HG03108 (cell line): ENCODE measurements around the gene CFAP251.
A peak's percentile ranks its signal among the peaks of the same experiment; 100 is the strongest.
"Not testable (repeated sequence)": the region's sequence is repeated elsewhere in the genome, so short reads cannot be mapped to it uniquely, and the experiment has no call there.

ENCODE experiments used
- ATAC-seq: cut with Tn5 transposase; IDR thresholded peaks from one replicate; pipeline ENCODE4 v1.9.1; 2021; ENCODE audit warnings: moderate library complexity; ENCODE audit not compliant: unreplicated experiment

Gene CFAP251

DNA sequence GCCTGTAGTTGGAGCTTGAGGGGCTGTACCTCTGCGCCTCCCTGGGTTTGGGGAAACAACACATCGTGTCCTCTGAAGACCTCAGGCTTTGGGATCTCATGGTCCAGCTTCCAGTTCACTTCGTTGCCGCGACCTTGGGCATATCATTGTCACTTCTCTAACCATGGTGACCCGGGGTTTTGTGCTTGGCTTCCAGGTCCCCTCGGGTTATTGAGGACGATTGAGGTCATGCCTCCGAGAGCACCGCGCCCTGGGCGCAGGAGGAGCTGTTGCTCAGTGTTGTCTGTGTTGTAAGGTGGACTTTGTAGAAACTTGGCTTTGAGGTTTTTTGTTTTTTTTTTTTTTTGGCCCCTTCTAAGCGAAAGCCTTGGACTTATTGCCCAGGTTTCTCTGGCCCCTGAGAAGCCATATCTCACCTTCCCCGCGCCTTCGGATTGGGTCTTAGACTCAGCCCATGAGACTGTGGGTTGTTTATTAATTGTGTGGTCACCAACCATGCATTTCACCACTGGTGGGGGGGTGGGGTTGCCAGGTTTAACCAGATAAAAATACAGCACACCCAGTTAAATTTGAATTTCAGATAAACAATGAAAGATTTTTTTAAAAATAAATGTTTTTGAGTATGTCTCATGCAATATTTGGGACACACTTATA lies 105.9 kb downstream of the CFAP251 start:
- ATAC-seq, result no peak

DNA sequence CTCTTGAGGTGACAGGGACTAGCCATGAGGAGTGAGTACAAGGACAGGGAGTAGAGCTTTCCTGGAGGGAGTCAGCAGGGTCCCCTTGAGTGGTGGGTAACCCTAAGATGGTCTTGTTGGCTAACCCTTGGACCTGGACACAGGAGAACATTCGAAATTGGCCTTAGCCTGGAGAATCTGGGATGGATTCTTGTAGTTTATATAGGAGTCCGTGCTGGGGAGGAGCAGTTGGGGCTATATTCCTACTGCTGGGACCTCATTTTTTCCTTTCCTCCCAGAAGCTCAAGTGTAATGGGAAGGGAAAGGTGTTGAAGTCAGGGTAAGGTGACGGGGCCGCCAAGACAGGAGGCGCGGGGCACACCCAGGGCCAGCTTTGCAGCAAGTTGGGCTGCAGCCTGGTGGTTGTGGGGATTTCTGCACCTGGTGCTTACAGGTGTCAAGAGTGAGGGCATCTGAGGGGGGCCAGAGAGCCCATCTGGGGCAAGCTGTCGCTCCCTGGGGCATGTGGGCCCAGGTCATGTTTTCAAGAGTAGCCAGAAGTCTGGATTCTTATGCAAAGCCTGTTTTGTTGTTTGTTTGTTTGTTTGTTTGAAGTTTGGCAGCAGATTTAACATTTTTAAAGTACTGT lies 108.4 kb downstream of the CFAP251 start:
- ATAC-seq, result no peak

- ATAC-seq, result no peak
These were observed 109.9 kb downstream of the CFAP251 start for GRCh38 chr12:122028165-122028904.

- peak; percentile 37 for ATAC-seq
These were observed 110.6 kb downstream of the CFAP251 start for GRCh38 chr12:122028905-122029560.

DNA sequence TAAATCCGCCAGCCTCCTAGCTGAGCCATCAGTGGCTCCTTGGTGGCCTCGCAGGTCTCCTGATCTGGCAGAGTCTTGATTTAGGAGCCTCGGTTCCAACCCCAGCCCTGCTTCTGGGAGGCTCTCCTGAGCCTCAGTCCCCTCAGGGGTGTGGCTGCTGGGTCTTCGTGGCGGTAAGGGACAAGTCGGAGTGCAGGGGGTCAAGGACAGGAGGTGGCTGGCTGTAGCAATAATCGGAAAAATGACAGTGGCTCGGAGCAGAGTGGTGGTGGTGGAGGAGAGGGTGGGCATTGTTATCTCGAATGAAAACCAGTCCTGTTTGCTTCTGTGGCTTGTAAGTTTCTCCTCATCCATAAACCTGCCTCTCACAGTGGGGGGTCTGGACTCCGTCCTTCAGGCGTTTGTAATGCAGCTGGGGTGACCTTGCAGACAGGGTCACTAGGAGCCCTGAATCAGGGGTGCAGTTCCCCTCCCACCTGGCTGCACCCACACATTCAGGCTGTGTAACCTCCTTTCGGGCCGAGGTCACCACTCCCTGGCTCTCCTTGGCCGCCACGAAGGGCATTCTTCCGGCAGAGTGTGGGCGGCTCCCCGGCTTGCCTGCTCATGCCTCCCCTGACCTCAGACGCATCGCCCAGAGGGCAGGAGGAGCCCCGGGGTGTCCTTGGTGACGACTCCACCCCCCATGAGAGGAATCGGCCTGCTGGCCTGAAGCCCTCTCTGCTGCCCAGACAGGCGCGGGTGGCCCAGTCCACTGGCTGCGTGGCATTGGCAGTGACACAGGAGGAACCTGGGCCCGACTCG lies 111.4 kb downstream of the CFAP251 start:
- no peak for ATAC-seq

DNA sequence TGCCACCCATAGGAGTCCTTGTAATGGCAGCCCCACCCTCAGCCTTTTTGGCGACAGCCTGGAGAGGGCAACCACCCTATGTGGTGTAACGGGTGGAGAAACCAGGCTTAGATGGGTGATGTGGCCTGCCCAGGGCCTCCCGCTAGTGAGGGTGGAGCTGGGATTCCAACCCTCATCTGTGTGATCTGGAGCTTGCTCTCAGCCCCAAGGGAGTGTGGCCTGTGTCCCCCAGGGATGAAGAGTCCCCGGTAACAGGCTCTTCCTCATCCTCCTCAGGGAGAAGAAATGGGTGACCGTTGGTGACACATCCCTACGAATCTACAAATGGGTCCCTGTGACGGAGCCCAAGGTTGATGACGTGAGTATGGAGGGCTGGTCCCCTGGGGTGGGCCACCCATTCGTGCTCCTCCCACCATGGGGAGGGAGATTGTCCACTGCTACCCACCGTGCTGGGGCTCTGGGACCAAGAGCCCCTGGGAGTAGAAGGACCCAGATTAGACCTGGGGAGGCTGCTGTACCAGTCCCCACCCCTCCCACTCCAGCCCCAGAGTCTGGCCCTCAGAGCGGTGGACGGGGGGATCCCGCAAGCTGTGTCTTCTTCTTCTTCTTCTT lies 112.1 kb downstream of the CFAP251 start:
- ATAC-seq, result no peak

- no peak for ATAC-seq
These were observed 113.2 kb downstream of the CFAP251 start for GRCh38 chr12:122031342-122032216.

GRCh38 chr12:122032580-122032979 lies 114.2 kb downstream of the CFAP251 start:
- no peak for ATAC-seq

DNA sequence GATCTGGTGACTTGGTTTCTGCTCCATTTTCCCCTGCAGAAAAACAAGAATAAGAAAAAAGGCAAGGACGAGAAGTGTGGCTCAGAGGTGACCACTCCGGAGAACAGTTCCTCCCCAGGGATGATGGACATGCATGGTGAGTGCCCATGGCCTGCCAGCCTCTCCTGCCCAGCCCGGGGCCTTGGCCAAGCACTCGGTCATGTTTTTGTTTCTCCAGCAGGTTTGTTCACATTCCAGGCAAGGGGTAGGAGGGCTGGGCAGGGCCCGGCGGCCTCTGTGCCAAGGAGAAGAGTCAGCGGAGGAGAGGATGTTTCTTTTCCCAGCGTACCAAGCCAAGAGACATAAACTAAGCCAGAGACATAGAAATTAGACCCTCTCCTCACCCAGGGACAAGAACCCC lies 116.9 kb downstream of the CFAP251 start:
- ATAC-seq, result no peak

DNA sequence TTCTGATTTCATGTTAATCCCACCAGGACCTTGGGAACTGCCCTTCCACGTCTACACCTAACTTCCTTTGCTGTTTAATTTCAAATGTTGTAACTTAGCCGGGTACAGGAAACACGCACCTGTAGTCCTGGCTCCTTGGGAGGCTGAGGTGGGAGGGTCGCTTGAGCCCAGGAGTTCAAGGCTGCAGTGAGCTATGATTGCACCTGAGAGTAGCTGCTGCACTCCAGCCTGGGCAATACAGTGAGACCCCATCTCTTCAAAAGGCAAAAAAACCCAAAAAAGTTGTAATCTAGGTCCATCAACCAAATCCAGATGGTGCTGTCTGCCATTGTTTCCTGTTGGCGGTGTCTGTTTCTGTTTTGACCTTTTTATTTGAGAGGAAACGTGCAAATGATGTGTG lies 117.8 kb downstream of the CFAP251 start:
- no peak for ATAC-seq

DNA sequence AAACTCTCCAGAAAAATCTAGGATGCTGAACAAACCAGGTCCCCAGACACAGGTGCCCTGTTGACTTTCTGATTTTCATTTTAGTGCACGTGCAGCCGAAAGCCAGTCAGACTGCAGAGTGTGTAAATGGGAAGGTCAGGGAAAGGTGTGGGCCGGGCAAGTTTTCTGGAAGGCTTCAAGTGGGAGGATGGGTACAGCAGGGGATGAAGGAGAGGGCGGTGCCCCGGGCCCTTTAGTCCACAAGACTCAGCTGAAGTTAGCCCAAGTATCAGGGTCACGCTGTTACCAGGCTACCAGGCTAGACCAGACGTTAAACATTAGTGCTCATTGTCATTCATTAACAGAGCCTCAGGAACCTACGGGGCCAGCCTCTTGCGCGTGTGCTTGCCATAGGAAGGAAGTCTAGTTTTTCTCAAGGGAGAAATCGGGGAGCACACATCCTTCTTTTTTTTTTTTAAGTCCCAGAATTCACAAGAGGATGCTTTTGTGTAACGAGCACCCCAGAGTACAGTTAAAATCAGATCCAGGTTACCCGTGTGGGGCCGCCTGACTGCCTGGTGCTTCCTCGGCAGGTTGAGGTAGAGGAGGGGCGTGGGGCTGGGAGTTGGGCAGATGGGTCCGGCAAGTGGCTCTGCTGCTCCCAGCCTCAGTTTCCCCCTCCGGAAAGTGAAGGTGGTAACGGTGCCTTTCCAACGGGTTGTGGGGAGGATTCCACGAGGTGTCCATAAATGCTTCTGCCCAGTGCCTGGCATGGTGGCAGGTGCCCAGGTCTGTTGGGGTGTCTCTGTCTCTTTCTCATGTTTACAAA lies 122.4 kb downstream of the CFAP251 start:
- ATAC-seq, result peak; percentile 70

GRCh38 chr12:122041458-122041857 lies 123.1 kb downstream of the CFAP251 start:
- ATAC-seq, result not testable (repeated sequence)

- no peak for ATAC-seq
These were observed 124.5 kb downstream of the CFAP251 start for GRCh38 chr12:122042910-122043309.

GRCh38 chr12:122043476-122043875 lies 125.1 kb downstream of the CFAP251 start:
- ATAC-seq, result no peak

GRCh38 chr12:122045262-122045661 lies 126.9 kb downstream of the CFAP251 start:
- ATAC-seq, result no peak

DNA sequence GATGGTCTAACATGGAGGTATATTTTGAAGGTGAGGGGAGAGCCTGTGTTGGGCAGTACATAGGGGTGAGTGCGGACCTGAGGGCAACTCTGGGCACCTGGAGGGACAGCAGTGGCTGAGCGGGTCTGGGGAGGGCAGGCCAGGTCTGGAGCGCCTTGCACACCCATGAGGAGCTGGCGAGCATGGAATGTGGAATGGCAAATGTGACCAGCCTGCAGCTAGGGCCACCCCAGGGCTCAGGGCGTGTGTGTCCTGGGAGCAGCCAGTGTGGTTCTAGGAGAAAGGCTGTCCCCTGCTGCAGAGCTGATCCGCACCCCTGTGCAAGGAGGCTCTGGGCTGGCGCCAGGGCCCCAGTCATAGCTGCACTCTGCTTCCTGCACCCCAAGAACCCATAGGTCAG lies 127.8 kb downstream of the CFAP251 start:
- no peak for ATAC-seq

GRCh38 chr12:122048151-122048550 lies 129.8 kb downstream of the CFAP251 start:
- ATAC-seq, result no peak

DNA sequence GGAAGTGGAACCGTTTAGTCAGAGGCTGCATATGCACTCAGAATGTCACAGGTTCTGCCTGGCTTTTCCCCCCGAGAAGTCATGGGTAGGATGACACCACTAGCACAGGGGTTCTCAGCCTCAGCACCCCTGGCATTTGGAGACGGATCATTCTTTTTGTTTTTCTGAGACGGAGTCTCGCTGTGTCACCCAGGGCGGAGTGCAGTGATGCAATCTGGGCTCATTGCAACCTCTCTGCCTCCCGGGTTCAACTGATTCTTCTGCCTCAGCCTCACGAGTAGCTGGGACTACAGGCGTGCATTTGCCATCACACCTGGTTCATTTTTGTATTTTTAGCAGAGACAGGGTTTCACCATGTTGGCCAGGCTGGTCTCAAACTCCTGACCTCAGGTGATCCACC lies 131.4 kb downstream of the CFAP251 start:
- no peak for ATAC-seq

- no peak for ATAC-seq
These were observed 132.3 kb downstream of the CFAP251 start for GRCh38 chr12:122050706-122051105.
